Measurements from ENCODE around the gene OR5H15.
"Not testable (repeated sequence)": the region's sequence is repeated elsewhere in the genome, so short reads cannot be mapped to it uniquely, and the experiment has no call there.

OR5H15 gene

DNA sequence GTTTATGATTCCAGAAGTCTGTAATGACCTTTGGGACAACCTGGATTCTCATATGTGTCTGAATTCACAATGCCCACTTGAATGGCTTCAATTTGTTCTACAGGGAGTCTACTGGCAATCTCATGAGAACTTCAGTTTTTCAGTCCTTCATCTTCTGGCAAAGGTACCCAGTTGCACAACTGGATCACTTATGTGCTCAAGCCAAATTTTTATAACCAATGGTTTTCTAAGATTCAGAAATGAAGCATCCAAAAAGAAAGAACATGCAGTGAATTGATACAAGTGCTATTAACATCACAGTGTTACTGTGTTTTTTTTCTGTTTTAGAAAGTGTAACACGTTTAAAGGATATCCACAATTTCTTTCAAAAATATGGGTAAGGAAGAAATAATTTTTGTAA is 19.3 kb upstream of the OR5H15 start, which contains the start of gene OR5H14:
Gene OR5H14, plus strand, starts transcription at position 301 of the 400 bp plus-strand sequence. CDS start 1,907 bp downstream, outside the sequence.
- no peak within 1 kb of the TSS for H3K27ac ChIP-seq (ENCODE audit: poor library complexity, severe bottlenecking)
- no peaks in the 10 kb centered on the region for H3K27me3 ChIP-seq (ENCODE audit: insufficient read depth, poor library complexity, severe bottlenecking)
- H3K36me3 ChIP-seq (ENCODE audit: low read depth) = no peaks in the 10 kb centered on the region
- no peaks in the 10 kb centered on the region for H3K4me1 ChIP-seq (ENCODE audit: insufficient read depth, poor library complexity, severe bottlenecking)
- H3K9me3 ChIP-seq (ENCODE audit: severe bottlenecking) = no peaks in the 10 kb centered on the region
- no peak within 1 kb of the TSS for H3K4me3 ChIP-seq (ENCODE audit: severe bottlenecking)
- TF ChIP-seq, protein P1, sequence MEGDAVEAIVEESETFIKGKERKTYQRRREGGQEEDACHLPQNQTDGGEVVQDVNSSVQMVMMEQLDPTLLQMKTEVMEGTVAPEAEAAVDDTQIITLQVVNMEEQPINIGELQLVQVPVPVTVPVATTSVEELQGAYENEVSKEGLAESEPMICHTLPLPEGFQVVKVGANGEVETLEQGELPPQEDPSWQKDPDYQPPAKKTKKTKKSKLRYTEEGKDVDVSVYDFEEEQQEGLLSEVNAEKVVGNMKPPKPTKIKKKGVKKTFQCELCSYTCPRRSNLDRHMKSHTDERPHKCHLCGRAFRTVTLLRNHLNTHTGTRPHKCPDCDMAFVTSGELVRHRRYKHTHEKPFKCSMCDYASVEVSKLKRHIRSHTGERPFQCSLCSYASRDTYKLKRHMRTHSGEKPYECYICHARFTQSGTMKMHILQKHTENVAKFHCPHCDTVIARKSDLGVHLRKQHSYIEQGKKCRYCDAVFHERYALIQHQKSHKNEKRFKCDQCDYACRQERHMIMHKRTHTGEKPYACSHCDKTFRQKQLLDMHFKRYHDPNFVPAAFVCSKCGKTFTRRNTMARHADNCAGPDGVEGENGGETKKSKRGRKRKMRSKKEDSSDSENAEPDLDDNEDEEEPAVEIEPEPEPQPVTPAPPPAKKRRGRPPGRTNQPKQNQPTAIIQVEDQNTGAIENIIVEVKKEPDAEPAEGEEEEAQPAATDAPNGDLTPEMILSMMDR (IDR thresholded peaks at IDR 0.05; ENCODE audit: poor library complexity, severe bottlenecking) = no peak
- no peak for ATAC-seq (ENCODE audit: low read depth)
- no peak for DNase-seq (ENCODE audit: low spot score)

DNA sequence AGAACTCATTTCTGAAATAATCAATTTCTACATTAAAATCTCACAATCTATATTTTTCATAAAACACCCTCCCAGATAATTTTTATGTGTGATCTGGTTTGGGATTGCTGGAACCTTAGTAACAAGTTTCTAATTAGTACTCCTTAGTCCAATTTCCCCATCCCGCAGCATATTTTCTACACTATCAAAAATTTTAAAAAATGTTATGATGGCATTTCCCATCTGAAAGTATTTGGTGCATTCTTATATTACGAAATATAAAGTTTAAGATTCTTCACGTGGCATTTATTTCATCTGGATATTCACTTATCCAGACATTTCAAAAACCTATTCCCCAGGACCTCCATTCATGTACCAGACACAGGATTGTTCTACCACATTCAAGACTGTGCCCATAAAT is 17.7 kb upstream of the OR5H15 start:
- Histone ChIP-seq H3K4me1 (ENCODE audit: insufficient read depth, poor library complexity, severe bottlenecking) (no peaks in the 10 kb centered on the region), H3K36me3 (ENCODE audit: low read depth) (no peaks in the 10 kb centered on the region), H3K27ac (ENCODE audit: poor library complexity, severe bottlenecking) (no peak overlapping the region), H3K27me3 (ENCODE audit: insufficient read depth, poor library complexity, severe bottlenecking) (no peaks in the 10 kb centered on the region), H3K9me3 (ENCODE audit: severe bottlenecking) (no peaks in the 10 kb centered on the region), H3K4me3 (ENCODE audit: severe bottlenecking) (no peak overlapping the region)
- TF ChIP-seq, protein P1 (IDR thresholded peaks at IDR 0.05; ENCODE audit: poor library complexity, severe bottlenecking) = no peak
- ATAC-seq (ENCODE audit: low read depth) = no peak
- no peak for DNase-seq (ENCODE audit: low spot score)

DNA sequence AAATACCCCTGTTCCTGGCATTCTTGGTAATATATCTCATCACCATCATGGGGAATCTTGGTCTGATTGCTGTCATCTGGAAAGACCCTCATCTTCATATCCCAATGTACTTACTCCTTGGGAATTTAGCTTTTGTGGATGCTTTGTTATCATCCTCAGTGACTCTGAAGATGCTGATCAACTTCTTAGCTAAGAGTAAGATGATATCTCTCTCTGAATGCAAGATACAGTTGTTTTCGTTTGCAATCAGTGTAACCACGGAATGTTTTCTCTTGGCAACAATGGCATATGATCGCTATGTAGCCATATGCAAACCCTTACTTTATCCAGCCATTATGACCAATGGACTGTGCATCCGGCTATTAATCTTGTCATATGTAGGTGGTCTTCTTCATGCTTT is 17.0 kb upstream of the OR5H15 start:
- not testable (repeated sequence) for H3K27ac ChIP-seq (ENCODE audit: poor library complexity, severe bottlenecking); H3K27me3 ChIP-seq (ENCODE audit: insufficient read depth, poor library complexity, severe bottlenecking); ATAC-seq (ENCODE audit: low read depth); H3K4me1 ChIP-seq (ENCODE audit: insufficient read depth, poor library complexity, severe bottlenecking); DNase-seq (ENCODE audit: low spot score); H3K4me3 ChIP-seq (ENCODE audit: severe bottlenecking); H3K36me3 ChIP-seq (ENCODE audit: low read depth); H3K9me3 ChIP-seq (ENCODE audit: severe bottlenecking)

DNA sequence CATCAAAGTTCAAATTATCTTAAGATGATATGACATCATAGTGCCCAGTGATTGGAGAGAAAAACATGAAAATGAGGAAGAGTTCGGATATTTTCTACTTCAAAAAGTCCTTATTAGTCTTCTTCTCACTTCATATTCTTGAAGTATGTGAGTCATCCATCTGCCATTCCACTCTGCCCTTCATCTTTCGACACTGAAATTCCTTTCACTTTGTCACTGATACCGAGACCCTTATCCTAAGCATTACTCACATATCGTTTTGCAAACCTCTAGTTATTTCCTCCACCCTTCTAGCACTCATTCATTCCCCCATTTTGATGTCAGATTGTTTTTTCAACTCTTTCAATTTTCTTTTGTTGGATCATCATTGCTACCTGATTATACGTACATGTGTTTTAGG is 15.3 kb upstream of the OR5H15 start:
- TF ChIP-seq, protein P1 (IDR thresholded peaks at IDR 0.05; ENCODE audit: poor library complexity, severe bottlenecking) = no peak
- H3K9me3 ChIP-seq (ENCODE audit: severe bottlenecking) = no peaks in the 10 kb centered on the region
- no peaks in the 10 kb centered on the region for H3K36me3 ChIP-seq (ENCODE audit: low read depth)
- no peak overlapping the region for H3K4me3 ChIP-seq (ENCODE audit: severe bottlenecking)
- no peak for ATAC-seq (ENCODE audit: low read depth)
- DNase-seq (ENCODE audit: low spot score) = no peak
- H3K27ac ChIP-seq (ENCODE audit: poor library complexity, severe bottlenecking) = no peak overlapping the region
- no peaks in the 10 kb centered on the region for H3K4me1 ChIP-seq (ENCODE audit: insufficient read depth, poor library complexity, severe bottlenecking)
- no peaks in the 10 kb centered on the region for H3K27me3 ChIP-seq (ENCODE audit: insufficient read depth, poor library complexity, severe bottlenecking)

DNA sequence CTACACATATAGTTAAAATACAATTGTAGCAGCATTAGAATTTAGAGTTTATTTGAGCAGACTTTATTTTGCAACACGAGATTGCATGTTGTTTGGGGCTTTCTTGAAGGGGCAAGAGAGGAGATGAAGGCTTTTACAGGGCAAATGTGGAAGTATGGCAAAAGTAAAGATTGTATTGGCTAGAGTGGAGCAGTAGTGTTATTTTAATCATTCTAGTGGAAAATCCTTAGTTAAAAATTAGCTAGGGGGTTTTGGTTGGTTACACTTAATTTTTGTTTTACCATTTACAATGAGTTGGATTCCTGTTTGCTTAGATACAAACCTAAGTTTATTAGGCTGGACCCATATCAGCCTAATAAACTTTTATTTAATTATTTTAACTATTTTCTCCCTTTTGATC is 4.6 kb downstream of the OR5H15 start:
- DNase-seq (ENCODE audit: low spot score) (no peak), ATAC-seq (ENCODE audit: low read depth) (no peak)
- Histone ChIP-seq H3K4me3 (ENCODE audit: severe bottlenecking) (no peak overlapping the region), H3K27ac (ENCODE audit: poor library complexity, severe bottlenecking) (no peak overlapping the region), H3K27me3 (ENCODE audit: insufficient read depth, poor library complexity, severe bottlenecking) (no peaks in the 10 kb centered on the region), H3K9me3 (ENCODE audit: severe bottlenecking) (peaks cover 3% of the 10 kb centered on the region), H3K36me3 (ENCODE audit: low read depth) (no peaks in the 10 kb centered on the region), H3K4me1 (ENCODE audit: insufficient read depth, poor library complexity, severe bottlenecking) (no peaks in the 10 kb centered on the region)
- TF ChIP-seq, protein P1 (IDR thresholded peaks at IDR 0.05; ENCODE audit: poor library complexity, severe bottlenecking) = no peak

Data from RWPE2 (cell line).